ENCODE measurements around the gene IL23R.

IL23R gene

GRCh38 chr1:67124455-67124854 lies 41.8 kb upstream of the IL23R start:
- TF ChIP-seq TAF1 (IDR thresholded peaks at IDR 0.05; ENCODE audit: borderline replicate concordance, insufficient read depth, low read length): no peak
- no peak for TF ChIP-seq POLR2AphosphoS5 (IDR thresholded peaks at IDR 0.05; ENCODE audit: low read depth, low read length)

- no peak for TF ChIP-seq FOXP2 (optimal IDR thresholded peaks at IDR 0.05; ENCODE audit: borderline replicate concordance, extremely low read depth, extremely low read length, insufficient read depth)
- no peak for TF ChIP-seq SIN3A (IDR thresholded peaks at IDR 0.05; ENCODE audit: borderline replicate concordance, insufficient read depth, low read length)
- TF ChIP-seq POLR2AphosphoS5 (IDR thresholded peaks at IDR 0.05; ENCODE audit: low read depth, low read length): no peak
- TF ChIP-seq TAF1 (IDR thresholded peaks at IDR 0.05; ENCODE audit: borderline replicate concordance, insufficient read depth, low read length): no peak
- no peak for TF ChIP-seq REST (IDR thresholded peaks at IDR 0.05; ENCODE audit: insufficient read depth in 1 of 2, low read depth in 2 of 2, low read length in 2 of 2)
Measured at GRCh38 chr1:67126111-67126746, 40.0 kb upstream of the IL23R start.

GRCh38 chr1:67126974-67127373 lies 39.3 kb upstream of the IL23R start:
- TF ChIP-seq TAF1 (IDR thresholded peaks at IDR 0.05; ENCODE audit: borderline replicate concordance, insufficient read depth, low read length): no peak
- TF ChIP-seq REST (IDR thresholded peaks at IDR 0.05; ENCODE audit: insufficient read depth in 1 of 2, low read depth in 2 of 2, low read length in 2 of 2): no peak
- no peak for TF ChIP-seq POLR2AphosphoS5 (IDR thresholded peaks at IDR 0.05; ENCODE audit: low read depth, low read length)
- TF ChIP-seq SIN3A (IDR thresholded peaks at IDR 0.05; ENCODE audit: borderline replicate concordance, insufficient read depth, low read length): no peak
- TF ChIP-seq FOXP2 (optimal IDR thresholded peaks at IDR 0.05; ENCODE audit: borderline replicate concordance, extremely low read depth, extremely low read length, insufficient read depth): no peak

GRCh38 chr1:67130673-67131072 lies 35.6 kb upstream of the IL23R start:
- TF ChIP-seq REST (IDR thresholded peaks at IDR 0.05; ENCODE audit: insufficient read depth in 1 of 2, low read depth in 2 of 2, low read length in 2 of 2) (no peak), TAF1 (IDR thresholded peaks at IDR 0.05; ENCODE audit: borderline replicate concordance, insufficient read depth, low read length) (no peak), SIN3A (IDR thresholded peaks at IDR 0.05; ENCODE audit: borderline replicate concordance, insufficient read depth, low read length) (no peak)

- no peak for TF ChIP-seq REST (IDR thresholded peaks at IDR 0.05; ENCODE audit: insufficient read depth in 1 of 2, low read depth in 2 of 2, low read length in 2 of 2)
- TF ChIP-seq TAF1 (IDR thresholded peaks at IDR 0.05; ENCODE audit: borderline replicate concordance, insufficient read depth, low read length): no peak
Measured at GRCh38 chr1:67133177-67133576, 33.1 kb upstream of the IL23R start.
